Tibial artery (tissue), 4 donors: ENCODE measurements around the gene RASL10A.

Experiments
- DNase-seq, 2 donors: peaks; one replicate each; pipeline ENCODE4 v3.0.0-alpha.2; 2019
- H3K27ac ChIP-seq, 2 donors: fragments of 200-600 bp; sonication (generic) in 1 of 2; 1 replicate in 1 of 2; 2 replicates in 1 of 2; pipeline ENCODE4 v1.5.1; 2018 to 2019; ENCODE audit warnings: mild to moderate bottlenecking in 1 of 2
- H3K27me3 ChIP-seq, 2 donors: fragments of 200-600 bp; sonication (generic) in 1 of 2; one replicate each; pipeline versions ENCODE4 v1.5.1 to v1.6.0; 2016 to 2019
- H3K36me3 ChIP-seq, 3 donors: fragments of 200-600 bp; sonication (generic) in 2 of 3; one replicate each; pipeline ENCODE4 v1.5.1; 2016 to 2019; ENCODE audit warnings: mild to moderate bottlenecking in 2 of 3
- H3K4me1 ChIP-seq, 4 donors: fragments of 200-600 bp; sonication (generic) in 2 of 4; 1 replicate in 3 of 4; 2 replicates in 1 of 4; pipeline ENCODE4 v1.5.1; 2016 to 2019
- H3K4me3 ChIP-seq, 2 donors: fragments of 200-600 bp; sonication (generic) in 1 of 2; 1 replicate in 1 of 2; 2 replicates in 1 of 2; pipeline ENCODE4 v1.5.1; 2018 to 2019; ENCODE audit warnings: mild to moderate bottlenecking in 2 of 2
- H3K9me3 ChIP-seq, 3 donors: fragments of 200-600 bp; sonication (generic) in 1 of 3; one replicate each; pipeline ENCODE4 v1.5.1; 2016 to 2019
- intact Hi-C: fragments of 100-400 bp; cut with DNase I; formaldehyde crosslinking; loops from one replicate; pipeline ENCODE4 v1.15.0; 2023; ENCODE audit warnings: low total_unique reads
- TF ChIP-seq, protein P1 (sequence below), 2 experiments: fragments of 200-600 bp in 1 of 2; fragments of 450-650 bp in 1 of 2; IDR thresholded peaks; one replicate each; pipeline ENCODE4 v1.5.1; 2017 to 2019; ENCODE audit warnings: antibody characterized with exemption in 2 of 2, mild to moderate bottlenecking in 1 of 2, moderate library complexity in 1 of 2

Gene RASL10A

DNA sequence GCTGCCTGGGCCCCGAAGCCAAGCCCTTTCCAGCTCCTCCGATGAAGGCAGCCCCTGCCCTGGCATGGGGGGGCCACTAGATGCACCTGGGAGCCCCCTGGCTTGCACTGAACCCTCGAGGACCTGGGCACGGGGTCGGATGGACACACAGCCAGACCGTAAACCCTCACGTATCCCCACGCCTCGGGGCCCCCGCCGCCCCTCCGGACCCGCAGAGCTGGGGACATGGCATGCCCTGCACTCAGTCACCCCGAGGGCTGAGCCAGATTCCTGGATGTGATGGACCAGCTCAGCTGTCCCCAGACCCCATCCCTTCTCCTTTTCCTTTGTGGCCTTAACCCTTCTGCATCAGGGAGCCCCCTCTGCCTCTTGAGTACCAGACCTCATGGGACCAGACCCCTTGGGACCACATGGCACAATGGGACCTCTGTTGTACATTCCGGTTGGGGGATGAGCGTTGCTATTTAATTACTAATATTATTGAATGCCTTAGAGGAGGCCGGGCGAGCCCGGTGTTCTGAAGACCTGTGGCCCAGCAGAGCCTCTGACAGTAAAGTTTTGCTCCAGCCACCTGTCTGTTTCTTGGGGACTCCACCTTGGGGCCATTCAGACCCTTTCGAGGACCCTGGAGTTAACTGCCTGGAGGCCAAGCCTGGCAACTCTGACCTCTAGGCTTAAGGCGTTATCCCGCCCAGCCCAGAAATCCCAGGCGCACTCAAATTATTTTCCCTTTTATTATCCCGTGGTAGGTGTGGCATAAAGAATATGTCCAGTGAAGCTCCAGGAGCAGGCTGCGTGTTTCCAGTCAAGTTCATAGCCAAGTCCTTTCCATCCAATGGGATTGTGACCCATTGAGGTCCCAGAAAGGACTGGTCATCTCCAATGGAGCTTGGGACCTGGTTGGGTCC is 3.0 kb downstream of the RASL10A start:
- peak overlapping the region in 1 of 2 donors; percentile 91 for H3K27ac ChIP-seq
- TF ChIP-seq, protein P1, sequence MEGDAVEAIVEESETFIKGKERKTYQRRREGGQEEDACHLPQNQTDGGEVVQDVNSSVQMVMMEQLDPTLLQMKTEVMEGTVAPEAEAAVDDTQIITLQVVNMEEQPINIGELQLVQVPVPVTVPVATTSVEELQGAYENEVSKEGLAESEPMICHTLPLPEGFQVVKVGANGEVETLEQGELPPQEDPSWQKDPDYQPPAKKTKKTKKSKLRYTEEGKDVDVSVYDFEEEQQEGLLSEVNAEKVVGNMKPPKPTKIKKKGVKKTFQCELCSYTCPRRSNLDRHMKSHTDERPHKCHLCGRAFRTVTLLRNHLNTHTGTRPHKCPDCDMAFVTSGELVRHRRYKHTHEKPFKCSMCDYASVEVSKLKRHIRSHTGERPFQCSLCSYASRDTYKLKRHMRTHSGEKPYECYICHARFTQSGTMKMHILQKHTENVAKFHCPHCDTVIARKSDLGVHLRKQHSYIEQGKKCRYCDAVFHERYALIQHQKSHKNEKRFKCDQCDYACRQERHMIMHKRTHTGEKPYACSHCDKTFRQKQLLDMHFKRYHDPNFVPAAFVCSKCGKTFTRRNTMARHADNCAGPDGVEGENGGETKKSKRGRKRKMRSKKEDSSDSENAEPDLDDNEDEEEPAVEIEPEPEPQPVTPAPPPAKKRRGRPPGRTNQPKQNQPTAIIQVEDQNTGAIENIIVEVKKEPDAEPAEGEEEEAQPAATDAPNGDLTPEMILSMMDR (IDR thresholded peaks at IDR 0.05): no peak
- H3K36me3 ChIP-seq: no peaks in the 10 kb centered on the region
- intact Hi-C loops: no loop called here
- peaks cover 7 to 77% (median 72%) of the 10 kb centered on the region in 4 donors for H3K4me1 ChIP-seq
- H3K9me3 ChIP-seq: no peaks in the 10 kb centered on the region
- peaks cover 0 to 37% of the 10 kb centered on the region in 2 donors for H3K27me3 ChIP-seq
- DNase-seq: peak in 1 of 2 donors; percentile 67
- H3K4me3 ChIP-seq: no peak overlapping the region

DNA sequence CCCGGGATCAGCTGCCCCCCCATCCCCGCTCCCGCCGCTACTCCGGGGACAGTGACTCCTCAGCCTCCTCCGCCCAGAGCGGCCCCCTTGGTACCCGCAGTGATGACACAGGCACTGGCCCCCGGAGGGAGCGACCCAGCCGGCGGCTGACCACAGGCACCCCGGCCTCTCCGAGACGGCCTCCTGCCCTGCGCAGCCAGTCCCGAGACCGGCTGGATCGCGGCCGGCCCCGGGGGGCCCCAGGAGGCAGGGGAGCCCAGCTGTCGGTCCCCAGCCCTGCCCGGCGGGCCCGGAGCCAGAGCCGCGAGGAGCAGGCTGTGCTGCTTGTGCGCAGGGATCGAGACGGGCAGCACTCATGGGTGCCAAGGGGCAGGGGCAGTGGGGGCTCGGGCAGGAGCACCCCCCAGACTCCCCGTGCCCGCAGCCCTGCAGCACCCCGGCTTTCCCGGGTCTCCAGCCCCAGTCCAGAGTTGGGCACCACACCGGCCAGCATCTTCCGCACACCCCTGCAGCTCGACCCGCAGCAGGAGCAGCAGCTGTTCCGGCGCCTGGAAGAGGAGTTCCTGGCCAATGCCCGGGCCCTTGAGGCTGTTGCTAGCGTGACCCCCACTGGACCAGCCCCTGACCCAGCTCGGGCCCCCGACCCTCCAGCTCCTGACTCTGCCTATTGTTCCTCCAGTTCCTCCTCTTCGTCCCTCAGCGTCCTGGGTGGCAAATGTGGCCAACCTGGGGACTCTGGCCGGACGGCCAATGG is 3.9 kb downstream of the RASL10A start:
- peak overlapping the region; percentile 32 to 35 for H3K4me3 ChIP-seq
- intact Hi-C loops: no loop called here
- H3K27ac ChIP-seq: peak overlapping the region; percentile 89 to 91
- H3K9me3 ChIP-seq: no peaks in the 10 kb centered on the region
- H3K27me3 ChIP-seq: peaks cover 0 to 37% of the 10 kb centered on the region in 2 donors
- peaks cover 7 to 79% (median 75%) of the 10 kb centered on the region in 4 donors for H3K4me1 ChIP-seq
- DNase-seq: peak in 1 of 2 donors; percentile 75
- no peaks in the 10 kb centered on the region for H3K36me3 ChIP-seq
- TF ChIP-seq, protein P1 (IDR thresholded peaks at IDR 0.05): no peak

DNA sequence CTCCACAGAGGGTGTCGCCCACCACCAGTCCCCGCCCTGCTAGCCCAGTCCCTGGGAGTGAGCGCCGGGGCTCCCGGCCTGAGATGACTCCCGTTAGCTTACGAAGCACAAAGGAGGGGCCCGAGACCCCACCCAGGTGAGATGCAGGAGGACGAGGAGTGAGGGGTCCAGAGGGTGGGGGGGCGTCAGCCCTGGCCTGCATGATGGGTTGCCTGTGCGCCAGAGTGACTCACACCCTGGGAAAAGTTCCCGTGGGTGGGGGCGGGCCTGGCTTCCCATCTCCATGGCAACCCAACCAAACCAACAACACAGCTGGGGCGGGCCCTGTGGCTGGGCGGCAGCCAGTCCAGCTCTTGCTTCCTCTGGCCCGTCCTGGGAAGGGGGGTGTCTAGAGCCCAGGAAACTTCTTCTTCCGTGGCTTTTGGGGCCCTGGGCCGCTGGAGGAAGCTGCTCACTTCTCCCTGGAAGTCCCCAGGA is 4.6 kb downstream of the RASL10A start:
- intact Hi-C loops: no loop called here
- H3K4me1 ChIP-seq: peaks cover 7 to 79% (median 77%) of the 10 kb centered on the region in 4 donors
- H3K9me3 ChIP-seq: no peaks in the 10 kb centered on the region
- H3K4me3 ChIP-seq: peak overlapping the region; percentile 32 to 35
- peak; percentile 98 to 99 for DNase-seq
- peaks cover 0 to 31% of the 10 kb centered on the region in 2 donors for H3K27me3 ChIP-seq
- H3K27ac ChIP-seq: peak overlapping the region; percentile 89 to 91
- H3K36me3 ChIP-seq: no peaks in the 10 kb centered on the region
- TF ChIP-seq, protein P1 (IDR thresholded peaks at IDR 0.05): no peak

DNA sequence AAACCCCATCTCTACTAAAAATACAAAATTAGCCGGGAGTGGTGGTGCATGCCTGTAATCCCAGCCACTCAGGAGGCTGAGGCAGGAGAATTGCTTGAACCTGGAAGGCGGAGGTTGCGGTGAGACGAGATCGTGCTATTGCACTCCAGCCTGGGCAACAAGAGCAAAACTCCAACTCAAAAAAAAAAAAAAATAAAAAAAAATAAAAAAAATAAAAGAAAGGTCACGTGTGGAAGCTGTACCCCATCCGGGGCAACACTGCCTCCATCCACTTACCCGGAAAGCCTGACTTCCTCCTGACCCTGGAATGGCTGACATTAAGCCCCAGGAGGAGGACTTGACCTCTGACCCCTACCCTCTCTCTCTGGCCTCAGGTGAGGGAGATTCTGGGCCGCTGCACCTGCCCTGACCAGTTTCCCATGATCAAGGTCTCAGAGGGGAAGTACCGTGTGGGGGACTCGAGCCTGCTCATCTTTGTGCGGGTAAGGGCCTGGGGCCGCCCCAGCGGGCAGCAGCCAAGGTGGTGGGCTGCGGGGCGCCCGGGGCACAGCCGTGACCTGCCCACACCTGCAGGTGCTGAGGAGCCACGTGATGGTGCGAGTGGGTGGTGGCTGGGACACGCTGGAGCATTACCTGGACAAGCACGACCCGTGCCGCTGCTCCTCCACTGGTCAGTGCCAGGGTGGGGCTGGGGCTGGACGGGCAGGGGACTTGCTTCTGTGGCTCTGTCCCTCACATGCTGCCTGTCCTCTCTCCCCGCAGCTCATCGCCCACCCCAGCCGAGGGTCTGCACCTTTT is 5.2 kb downstream of the RASL10A start:
- H3K36me3 ChIP-seq: no peaks in the 10 kb centered on the region
- no peaks in the 10 kb centered on the region for H3K9me3 ChIP-seq
- H3K4me1 ChIP-seq: peaks cover 7 to 74% (median 70%) of the 10 kb centered on the region in 4 donors
- no peak for DNase-seq
- H3K27me3 ChIP-seq: peaks cover 0 to 24% of the 10 kb centered on the region in 2 donors
- TF ChIP-seq, protein P1 (IDR thresholded peaks at IDR 0.05): no peak
- H3K27ac ChIP-seq: peak overlapping the region; percentile 89 to 91
- intact Hi-C loops: no loop called here
- H3K4me3 ChIP-seq: peak overlapping the region in 1 of 2 donors; percentile 96
